MM.1S (cell line): ENCODE data around the gene PBX3.

Experiments used
- DNase-seq: peaks from one replicate; pipeline ENCODE4 v3.0.0-alpha.2; 2015
- H2AFZ ChIP-seq: fragments of 300-600 bp; sonication (generic); 2 replicates; pipeline ENCODE4 v1.6.0; 2016; ENCODE audit warnings: antibody characterized with exemption, low read length
- H3F3A ChIP-seq: fragments of 300-600 bp; sonication (generic); 2 replicates; pipeline ENCODE4 v1.6.1; 2016; ENCODE audit warnings: mild to moderate bottlenecking, antibody characterized with exemption, low read length, moderate library complexity, mixed read lengths; ENCODE audit not compliant: insufficient read depth
- H3K27ac ChIP-seq: fragments of 300-600 bp; sonication (generic); 2 replicates; pipeline ENCODE4 v1.5.1; 2016; ENCODE audit warnings: mild to moderate bottlenecking, low read length
- H3K27me3 ChIP-seq: fragments of 300-600 bp; sonication (generic); replicated peaks from 2 replicates; pipeline ENCODE4 v1.6.0; 2016; ENCODE audit warnings: low read length; ENCODE audit not compliant: insufficient read depth
- H3K36me3 ChIP-seq: fragments of 300-600 bp; sonication (generic); replicated peaks from 2 replicates; pipeline ENCODE4 v1.6.1; 2016; ENCODE audit warnings: mild to moderate bottlenecking, low read length, mixed read lengths; ENCODE audit not compliant: insufficient read depth
- H3K4me1 ChIP-seq: fragments of 300-600 bp; sonication (generic); 2 replicates; pipeline ENCODE4 v1.6.1; 2016; ENCODE audit warnings: low read length, mixed read lengths
- H3K4me2 ChIP-seq: fragments of 300-600 bp; sonication (generic); 2 replicates; pipeline ENCODE4 v1.6.0; 2016; ENCODE audit warnings: low read depth, low read length
- H3K4me3 ChIP-seq: fragments of 300-600 bp; sonication (generic); 2 replicates; pipeline ENCODE4 v1.5.1; 2016; ENCODE audit warnings: low read length, mixed read lengths
- H3K79me2 ChIP-seq: fragments of 300-600 bp; sonication (generic); 2 replicates; pipeline ENCODE4 v1.6.1; 2016; ENCODE audit warnings: mixed run types, low read length, mixed read lengths
- H3K9ac ChIP-seq: fragments of 300-600 bp; sonication (generic); 2 replicates; pipeline ENCODE4 v1.6.1; 2016; ENCODE audit warnings: low read length, mixed read lengths
- H3K9me2 ChIP-seq: fragments of 300-600 bp; sonication (generic); replicated peaks from 2 replicates; pipeline ENCODE4 v1.6.1; 2016; ENCODE audit warnings: mild to moderate bottlenecking, low read length, mixed read lengths; ENCODE audit not compliant: insufficient read depth
- H3K9me3 ChIP-seq: fragments of 300-600 bp; sonication (generic); replicated peaks from 2 replicates; pipeline ENCODE4 v1.6.1; 2016; ENCODE audit warnings: mild to moderate bottlenecking, low read length, mixed read lengths; ENCODE audit not compliant: insufficient read depth
- H4K20me1 ChIP-seq: fragments of 300-600 bp; sonication (generic); 2 replicates; pipeline ENCODE4 v1.6.1; 2016; ENCODE audit warnings: mild to moderate bottlenecking, low read length, moderate library complexity, mixed read lengths; ENCODE audit not compliant: insufficient read depth
- CTCF ChIP-seq: fragments of 300-600 bp; sonication (generic); IDR thresholded peaks from 2 replicates; pipeline ENCODE4 v1.5.1; 2016; ENCODE audit warnings: antibody characterized with exemption, low read length, mixed read lengths
- EZH2 ChIP-seq: fragments of 300-600 bp; sonication (generic); optimal IDR thresholded peaks from 2 replicates; pipeline ENCODE3; 2017; ENCODE audit warnings: low read depth, mild to moderate bottlenecking, antibody characterized with exemption, low read length, mixed read lengths
- EZH2phosphoT487 ChIP-seq: fragments of 300-600 bp; sonication (generic); IDR thresholded peaks from 2 replicates; pipeline ENCODE4 v1.6.1; 2018; ENCODE audit warnings: antibody characterized with exemption, low read length

Gene PBX3

DNA sequence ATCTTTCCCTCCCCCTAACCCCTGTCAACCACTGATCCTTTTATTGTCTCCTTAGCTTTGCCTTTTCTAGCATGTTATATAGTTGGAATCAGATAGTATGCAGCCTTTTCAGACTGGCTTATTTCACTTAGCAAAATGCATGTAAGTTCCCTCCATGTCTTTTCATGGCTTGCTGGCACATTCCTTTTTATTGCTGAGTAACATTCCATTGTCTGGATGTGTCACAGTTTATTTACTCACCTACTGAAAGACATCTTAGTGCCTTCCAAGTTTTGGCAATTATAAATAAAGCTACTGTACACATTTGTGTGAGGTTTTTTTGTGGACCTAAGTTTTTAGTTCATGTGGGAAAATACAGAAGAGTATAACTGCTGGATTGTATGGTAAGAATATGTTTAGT lies 230.1 kb downstream of the PBX3 start:
- Histone ChIP-seq H3F3A (no peaks in the 10 kb centered on the region), H3K36me3 (no peaks in the 10 kb centered on the region), H3K4me3 (no peak overlapping the region)

GRCh38 chr9:125979383-125979782 lies 232.2 kb downstream of the PBX3 start:
- Histone ChIP-seq H3K36me3 (no peaks in the 10 kb centered on the region), H3K27ac (no peak overlapping the region), H3K79me2 (no peaks in the 10 kb centered on the region), H3F3A (no peaks in the 10 kb centered on the region), H3K27me3 (no peaks in the 10 kb centered on the region), H3K9me2 (no peaks in the 10 kb centered on the region), H4K20me1 (no peaks in the 10 kb centered on the region), H3K9me3 (no peaks in the 10 kb centered on the region), H3K4me1 (no peaks in the 10 kb centered on the region), H2AFZ (no peak overlapping the region), H3K4me2 (no peak overlapping the region), H3K4me3 (no peak overlapping the region), H3K9ac (no peak overlapping the region)
- no peak for TF ChIP-seq CTCF
- no peak for TF ChIP-seq EZH2phosphoT487
- TF ChIP-seq EZH2, result no peak
- no peak for DNase-seq

More for the DNA sequence above, 230.1 kb downstream of the PBX3 start:
- no peaks in the 10 kb centered on the region for H3K9me2 ChIP-seq
- no peaks in the 10 kb centered on the region for H3K4me1 ChIP-seq
- no peaks in the 10 kb centered on the region for H4K20me1 ChIP-seq
- no peak overlapping the region for H3K4me2 ChIP-seq
- H3K79me2 ChIP-seq, result no peaks in the 10 kb centered on the region
- DNase-seq, result no peak
- no peak overlapping the region for H3K9ac ChIP-seq
- no peaks in the 10 kb centered on the region for H3K27me3 ChIP-seq
- H3K9me3 ChIP-seq, result no peaks in the 10 kb centered on the region
- no peak for TF ChIP-seq CTCF
- TF ChIP-seq EZH2phosphoT487, result no peak
- no peak for TF ChIP-seq EZH2
- H3K27ac ChIP-seq, result no peak overlapping the region
- H2AFZ ChIP-seq, result no peak overlapping the region

- no peaks in the 10 kb centered on the region for H3K4me1 ChIP-seq
- no peak overlapping the region for H3K4me2 ChIP-seq
- no peak overlapping the region for H3K27ac ChIP-seq
- no peak for TF ChIP-seq CTCF
- TF ChIP-seq EZH2phosphoT487, result no peak
- H3K9me2 ChIP-seq, result no peaks in the 10 kb centered on the region
- no peaks in the 10 kb centered on the region for H3K36me3 ChIP-seq
- no peaks in the 10 kb centered on the region for H3F3A ChIP-seq
- H3K27me3 ChIP-seq, result no peaks in the 10 kb centered on the region
- no peaks in the 10 kb centered on the region for H4K20me1 ChIP-seq
- H2AFZ ChIP-seq, result no peak overlapping the region
- no peak overlapping the region for H3K4me3 ChIP-seq
- no peak for DNase-seq
- H3K9ac ChIP-seq, result no peak overlapping the region
- H3K9me3 ChIP-seq, result no peaks in the 10 kb centered on the region
- no peaks in the 10 kb centered on the region for H3K79me2 ChIP-seq
These were observed 235.7 kb downstream of the PBX3 start for GRCh38 chr9:125982798-125983406.
